RWPE2 (cell line): ENCODE measurements around the gene COL3A1.

Source experiments
- ATAC-seq: fragments of 200-7000 bp; cut with Tn5 transposase; 3 replicates; pipeline ENCODE4 v1.9.1; 2021; ENCODE audit warnings: low read depth
- DNase-seq: peaks from one replicate; pipeline ENCODE4 v3.0.0-alpha.2; 2020; ENCODE audit warnings: low spot score
- H3K27ac ChIP-seq: fragments of 450-650 bp; 2 replicates; pipeline ENCODE4 v1.5.1; 2017; ENCODE audit warnings: mild to moderate bottlenecking; ENCODE audit not compliant: poor library complexity, severe bottlenecking
- H3K27me3 ChIP-seq: fragments of 250-450 bp; sonication (Bioruptor Pico); 2 replicates; pipeline ENCODE4 v1.5.1; 2021; ENCODE audit warnings: mild to moderate bottlenecking, moderate library complexity; ENCODE audit not compliant: insufficient read depth, poor library complexity, severe bottlenecking
- H3K36me3 ChIP-seq: fragments of 250-450 bp; sonication (Bioruptor Pico); 2 replicates; pipeline ENCODE4 v1.5.1; 2020; ENCODE audit warnings: low read depth, mild to moderate bottlenecking, moderate library complexity
- H3K4me1 ChIP-seq: fragments of 250-450 bp; sonication (Bioruptor Pico); 2 replicates; pipeline ENCODE4 v1.5.1; 2021; ENCODE audit warnings: mild to moderate bottlenecking, moderate library complexity; ENCODE audit not compliant: insufficient read depth, poor library complexity, severe bottlenecking
- H3K4me3 ChIP-seq: fragments of 250-450 bp; sonication (Bioruptor Pico); 2 replicates; pipeline ENCODE4 v1.5.1; 2021; ENCODE audit warnings: mild to moderate bottlenecking, moderate library complexity; ENCODE audit not compliant: severe bottlenecking
- H3K9me3 ChIP-seq: fragments of 250-450 bp; sonication (Bioruptor Pico); 2 replicates; pipeline ENCODE4 v1.5.1; 2021; ENCODE audit warnings: mild to moderate bottlenecking, moderate library complexity; ENCODE audit not compliant: severe bottlenecking
- TF ChIP-seq, protein P1 (sequence below): fragments of 450-650 bp; IDR thresholded peaks from one replicate; pipeline ENCODE4 v1.5.1; 2017; ENCODE audit warnings: mild to moderate bottlenecking, moderate library complexity; ENCODE audit not compliant: poor library complexity, severe bottlenecking

The COL3A1 gene

GRCh38 chr2:189002079-189002478 is 27.9 kb downstream of the COL3A1 start:
- no peaks in the 10 kb centered on the region for H3K9me3 ChIP-seq
- no peaks in the 10 kb centered on the region for H3K27me3 ChIP-seq
- H3K36me3 ChIP-seq, result no peaks in the 10 kb centered on the region
- no peak overlapping the region for H3K4me3 ChIP-seq
- peaks cover 6% of the 10 kb centered on the region for H3K4me1 ChIP-seq
- TF ChIP-seq, protein P1, sequence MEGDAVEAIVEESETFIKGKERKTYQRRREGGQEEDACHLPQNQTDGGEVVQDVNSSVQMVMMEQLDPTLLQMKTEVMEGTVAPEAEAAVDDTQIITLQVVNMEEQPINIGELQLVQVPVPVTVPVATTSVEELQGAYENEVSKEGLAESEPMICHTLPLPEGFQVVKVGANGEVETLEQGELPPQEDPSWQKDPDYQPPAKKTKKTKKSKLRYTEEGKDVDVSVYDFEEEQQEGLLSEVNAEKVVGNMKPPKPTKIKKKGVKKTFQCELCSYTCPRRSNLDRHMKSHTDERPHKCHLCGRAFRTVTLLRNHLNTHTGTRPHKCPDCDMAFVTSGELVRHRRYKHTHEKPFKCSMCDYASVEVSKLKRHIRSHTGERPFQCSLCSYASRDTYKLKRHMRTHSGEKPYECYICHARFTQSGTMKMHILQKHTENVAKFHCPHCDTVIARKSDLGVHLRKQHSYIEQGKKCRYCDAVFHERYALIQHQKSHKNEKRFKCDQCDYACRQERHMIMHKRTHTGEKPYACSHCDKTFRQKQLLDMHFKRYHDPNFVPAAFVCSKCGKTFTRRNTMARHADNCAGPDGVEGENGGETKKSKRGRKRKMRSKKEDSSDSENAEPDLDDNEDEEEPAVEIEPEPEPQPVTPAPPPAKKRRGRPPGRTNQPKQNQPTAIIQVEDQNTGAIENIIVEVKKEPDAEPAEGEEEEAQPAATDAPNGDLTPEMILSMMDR, result no peak
- ATAC-seq (peak; percentile 92), DNase-seq (no peak)
- H3K27ac ChIP-seq, result peak overlapping the region; percentile 19

DNA sequence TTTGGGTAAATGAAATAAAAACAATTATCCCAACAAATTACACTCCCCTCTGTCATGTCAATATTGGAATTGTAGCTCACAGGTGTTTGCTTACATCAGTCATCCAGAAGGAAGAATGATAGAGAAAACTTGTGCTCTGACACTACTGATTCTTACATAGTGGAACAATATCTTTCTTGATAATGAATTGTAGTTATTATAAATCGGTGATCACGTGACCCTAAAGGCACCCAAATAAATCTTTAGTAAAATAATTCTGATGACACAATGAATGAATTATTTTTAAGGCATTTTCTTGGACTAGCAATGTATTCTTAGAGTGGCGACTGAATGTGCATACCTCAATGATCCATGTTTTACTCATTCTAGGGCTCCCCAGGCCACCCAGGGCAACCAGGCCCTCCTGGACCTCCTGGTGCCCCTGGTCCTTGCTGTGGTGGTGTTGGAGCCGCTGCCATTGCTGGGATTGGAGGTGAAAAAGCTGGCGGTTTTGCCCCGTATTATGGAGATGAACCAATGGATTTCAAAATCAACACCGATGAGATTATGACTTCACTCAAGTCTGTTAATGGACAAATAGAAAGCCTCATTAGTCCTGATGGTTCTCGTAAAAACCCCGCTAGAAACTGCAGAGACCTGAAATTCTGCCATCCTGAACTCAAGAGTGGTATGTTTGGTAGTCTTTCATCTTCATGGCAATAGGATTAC is 34.5 kb downstream of the COL3A1 start:
- Histone ChIP-seq H3K4me1 (no peaks in the 10 kb centered on the region), H3K9me3 (no peaks in the 10 kb centered on the region), H3K27me3 (no peaks in the 10 kb centered on the region), H3K4me3 (no peak overlapping the region), H3K27ac (no peak overlapping the region), H3K36me3 (no peaks in the 10 kb centered on the region)
- no peak for ATAC-seq
- TF ChIP-seq, protein P1, result no peak
- no peak for DNase-seq

- H3K27ac ChIP-seq, result no peak overlapping the region
Measured at GRCh38 chr2:189010536-189010935, 36.4 kb downstream of the COL3A1 start.

DNA sequence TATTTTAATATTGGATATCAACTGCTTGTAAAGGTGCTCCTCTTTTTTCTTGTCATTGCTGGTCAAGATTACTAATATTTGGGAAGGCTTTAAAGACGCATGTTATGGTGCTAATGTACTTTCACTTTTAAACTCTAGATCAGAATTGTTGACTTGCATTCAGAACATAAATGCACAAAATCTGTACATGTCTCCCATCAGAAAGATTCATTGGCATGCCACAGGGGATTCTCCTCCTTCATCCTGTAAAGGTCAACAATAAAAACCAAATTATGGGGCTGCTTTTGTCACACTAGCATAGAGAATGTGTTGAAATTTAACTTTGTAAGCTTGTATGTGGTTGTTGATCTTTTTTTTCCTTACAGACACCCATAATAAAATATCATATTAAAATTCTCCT is 38.2 kb downstream of the COL3A1 start:
- ATAC-seq (no peak), DNase-seq (no peak)
- TF ChIP-seq, protein P1, result no peak
- Histone ChIP-seq H3K27me3 (no peaks in the 10 kb centered on the region), H3K27ac (no peak overlapping the region), H3K4me3 (no peak overlapping the region), H3K9me3 (no peaks in the 10 kb centered on the region), H3K36me3 (no peaks in the 10 kb centered on the region), H3K4me1 (no peaks in the 10 kb centered on the region)

More at GRCh38 chr2:189010536-189010935, 36.4 kb downstream of the COL3A1 start:
- no peak for DNase-seq
- H3K9me3 ChIP-seq, result no peaks in the 10 kb centered on the region
- no peaks in the 10 kb centered on the region for H3K4me1 ChIP-seq
- no peak for ATAC-seq
- no peaks in the 10 kb centered on the region for H3K27me3 ChIP-seq
- TF ChIP-seq, protein P1, result no peak
- H3K36me3 ChIP-seq, result no peaks in the 10 kb centered on the region
- H3K4me3 ChIP-seq, result no peak overlapping the region

GRCh38 chr2:189013031-189013430 is 38.9 kb downstream of the COL3A1 start:
- no peaks in the 10 kb centered on the region for H3K36me3 ChIP-seq
- H3K4me1 ChIP-seq, result no peaks in the 10 kb centered on the region
- no peaks in the 10 kb centered on the region for H3K27me3 ChIP-seq
- TF ChIP-seq, protein P1, result no peak
- no peak overlapping the region for H3K27ac ChIP-seq
- DNase-seq, result no peak
- H3K4me3 ChIP-seq, result no peak overlapping the region
- no peaks in the 10 kb centered on the region for H3K9me3 ChIP-seq
- ATAC-seq, result no peak
